Gastroesophageal sphincter (tissue), 3 donors: ENCODE results near the gene RNPEP.

Experiments
- EP300 ChIP-seq: sonication (generic); formaldehyde crosslinking; IDR thresholded peaks from one replicate; pipeline ENCODE4 v1.6.1; 2017; ENCODE audit warnings: antibody characterized with exemption, mild to moderate bottlenecking
- POLR2A ChIP-seq, 2 donors: fragments of 450-650 bp; IDR thresholded peaks; one replicate each; pipeline ENCODE4 v1.6.1; 2017; ENCODE audit warnings: antibody characterized with exemption in 2 of 2, mild to moderate bottlenecking in 2 of 2, moderate library complexity in 1 of 2
- TF ChIP-seq, protein P1 (sequence below), 4 experiments: fragments of 200-600 bp in 2 of 4; fragments of 450-650 bp in 2 of 4; sonication (generic) in 1 of 4; IDR thresholded peaks; one replicate each; pipeline ENCODE4 v1.5.1; 2017 to 2019; ENCODE audit warnings: antibody characterized with exemption in 4 of 4, mild to moderate bottlenecking in 2 of 4, moderate library complexity in 2 of 4

DNA sequence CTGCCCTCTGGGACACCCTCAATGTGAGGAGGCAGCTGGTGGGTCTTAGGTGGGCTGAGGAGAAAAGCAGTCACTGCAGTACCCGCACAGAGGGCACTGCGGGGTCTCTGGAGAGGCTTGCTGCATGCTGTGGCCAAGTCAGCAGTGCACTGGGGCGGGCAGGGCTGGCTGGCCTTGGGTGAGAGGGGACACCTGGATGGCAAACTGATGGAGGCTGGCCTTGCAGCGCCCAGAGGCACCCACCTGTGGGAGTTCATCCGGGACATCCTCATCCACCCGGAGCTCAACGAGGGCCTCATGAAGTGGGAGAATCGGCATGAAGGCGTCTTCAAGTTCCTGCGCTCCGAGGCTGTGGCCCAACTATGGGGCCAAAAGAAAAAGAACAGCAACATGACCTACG lies 31.2 kb downstream of the RNPEP start:
- TF ChIP-seq, protein P1, sequence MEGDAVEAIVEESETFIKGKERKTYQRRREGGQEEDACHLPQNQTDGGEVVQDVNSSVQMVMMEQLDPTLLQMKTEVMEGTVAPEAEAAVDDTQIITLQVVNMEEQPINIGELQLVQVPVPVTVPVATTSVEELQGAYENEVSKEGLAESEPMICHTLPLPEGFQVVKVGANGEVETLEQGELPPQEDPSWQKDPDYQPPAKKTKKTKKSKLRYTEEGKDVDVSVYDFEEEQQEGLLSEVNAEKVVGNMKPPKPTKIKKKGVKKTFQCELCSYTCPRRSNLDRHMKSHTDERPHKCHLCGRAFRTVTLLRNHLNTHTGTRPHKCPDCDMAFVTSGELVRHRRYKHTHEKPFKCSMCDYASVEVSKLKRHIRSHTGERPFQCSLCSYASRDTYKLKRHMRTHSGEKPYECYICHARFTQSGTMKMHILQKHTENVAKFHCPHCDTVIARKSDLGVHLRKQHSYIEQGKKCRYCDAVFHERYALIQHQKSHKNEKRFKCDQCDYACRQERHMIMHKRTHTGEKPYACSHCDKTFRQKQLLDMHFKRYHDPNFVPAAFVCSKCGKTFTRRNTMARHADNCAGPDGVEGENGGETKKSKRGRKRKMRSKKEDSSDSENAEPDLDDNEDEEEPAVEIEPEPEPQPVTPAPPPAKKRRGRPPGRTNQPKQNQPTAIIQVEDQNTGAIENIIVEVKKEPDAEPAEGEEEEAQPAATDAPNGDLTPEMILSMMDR (IDR thresholded peaks at IDR 0.05), result no peak
- TF ChIP-seq POLR2A (IDR thresholded peaks at IDR 0.05) (no peak), EP300 (no peak)
